Prostate gland (tissue), 2 donors: Measurements from ENCODE around the gene HERC4. TPM values are rescaled to one million over a fixed set of nuclear protein-coding genes. Genes with fewer than 3 reads are reported as not detected.

ENCODE experiments used
- DNase-seq: peaks from one replicate; pipeline ENCODE4 v3.0.0-alpha.2; 2019; ENCODE audit warnings: low spot score
- H3K27ac ChIP-seq, 2 donors: fragments of 200-600 bp; sonication (generic); 2 replicates each; pipeline ENCODE4 v1.5.1; 2017 to 2019
- H3K27me3 ChIP-seq: fragments of 200-600 bp; sonication (generic); replicated peaks from 2 replicates; pipeline ENCODE4 v1.5.1; 2019; ENCODE audit not compliant: insufficient read depth
- H3K36me3 ChIP-seq, 2 donors: fragments of 200-600 bp; sonication (generic); 1 replicate in 1 of 2; 2 replicates in 1 of 2; pipeline versions ENCODE4 v1.5.1 to v1.8.1; 2017 to 2019
- H3K4me1 ChIP-seq: fragments of 200-600 bp; sonication (generic); replicated peaks from 2 replicates; pipeline ENCODE4 v1.5.1; 2019
- H3K4me3 ChIP-seq, 2 donors: fragments of 200-600 bp; sonication (generic); 2 replicates each; pipeline ENCODE4 v1.5.1; 2017 to 2019
- H3K9me3 ChIP-seq: fragments of 200-600 bp; sonication (generic); 2 replicates; pipeline ENCODE4 v1.5.1; 2017
- POLR2A ChIP-seq: fragments of 450-650 bp; IDR thresholded peaks from one replicate; pipeline ENCODE4 v1.6.1; 2016; ENCODE audit warnings: antibody characterized with exemption, mild to moderate bottlenecking
- POLR2AphosphoS5 ChIP-seq: sonication (generic); formaldehyde crosslinking; IDR thresholded peaks from one replicate; pipeline ENCODE4 v1.6.1; 2017; ENCODE audit warnings: antibody characterized with exemption
- WGBS: methylation state at CpG from one replicate; pipeline ENCODE4 v1.1.5; 2018; 5-methylcytosine and 5-hydroxymethylcytosine counted together
- intact Hi-C: fragments of 100-400 bp; cut with DNase I; formaldehyde crosslinking; loops from one replicate; pipeline ENCODE4 v1.14.2; 2022
- total RNA-seq, 2 donors: library from RNA; depleted of rRNA; stranded (reverse); fragments of >200 nt; gene quantifications; one replicate each; pipeline ENCODE4 v1.1.0, GENCODE V29; 2016
- TF ChIP-seq, protein P1 (sequence below), 4 experiments: fragments of 200-600 bp in 2 of 4; fragments of 450-650 bp in 2 of 4; sonication (generic) in 2 of 4; IDR thresholded peaks; 1 replicate in 3 of 4; 2 replicates in 1 of 4; pipeline ENCODE4 v1.5.1; 2016 to 2019; ENCODE audit warnings: antibody characterized with exemption in 4 of 4, mild to moderate bottlenecking in 2 of 4, moderate library complexity in 2 of 4

HERC4 gene
- total RNA-seq, 2 donors from 2014 or later: 27.7 to 40.6 TPM

DNA sequence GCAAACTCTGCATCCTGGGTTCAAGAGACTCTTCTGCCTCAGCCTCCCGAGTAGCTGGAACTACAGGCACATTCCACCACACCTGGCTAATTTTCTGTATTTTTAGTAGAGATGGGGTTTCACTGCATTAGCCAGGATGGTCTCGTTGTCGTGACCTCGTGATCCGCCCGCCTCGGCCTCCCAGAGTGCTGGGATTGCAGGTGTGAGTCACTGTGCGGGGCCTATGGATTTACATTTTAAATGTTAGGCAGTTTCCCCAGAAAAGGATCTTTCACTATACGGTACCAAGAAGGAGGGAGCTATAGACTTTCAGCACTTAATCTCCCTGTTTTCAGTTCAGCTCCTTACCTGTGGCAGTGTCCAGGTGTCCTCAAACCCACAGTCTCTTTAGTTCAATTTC is 139.9 kb downstream of the HERC4 start:
- Histone ChIP-seq H3K4me1 (no peaks in the 10 kb centered on the region), H3K27ac (no peak overlapping the region), H3K27me3 (no peaks in the 10 kb centered on the region), H3K4me3 (no peak overlapping the region), H3K36me3 (no peaks in the 10 kb centered on the region), H3K9me3 (no peaks in the 10 kb centered on the region)
- TF ChIP-seq POLR2AphosphoS5: no peak
- TF ChIP-seq, protein P1, sequence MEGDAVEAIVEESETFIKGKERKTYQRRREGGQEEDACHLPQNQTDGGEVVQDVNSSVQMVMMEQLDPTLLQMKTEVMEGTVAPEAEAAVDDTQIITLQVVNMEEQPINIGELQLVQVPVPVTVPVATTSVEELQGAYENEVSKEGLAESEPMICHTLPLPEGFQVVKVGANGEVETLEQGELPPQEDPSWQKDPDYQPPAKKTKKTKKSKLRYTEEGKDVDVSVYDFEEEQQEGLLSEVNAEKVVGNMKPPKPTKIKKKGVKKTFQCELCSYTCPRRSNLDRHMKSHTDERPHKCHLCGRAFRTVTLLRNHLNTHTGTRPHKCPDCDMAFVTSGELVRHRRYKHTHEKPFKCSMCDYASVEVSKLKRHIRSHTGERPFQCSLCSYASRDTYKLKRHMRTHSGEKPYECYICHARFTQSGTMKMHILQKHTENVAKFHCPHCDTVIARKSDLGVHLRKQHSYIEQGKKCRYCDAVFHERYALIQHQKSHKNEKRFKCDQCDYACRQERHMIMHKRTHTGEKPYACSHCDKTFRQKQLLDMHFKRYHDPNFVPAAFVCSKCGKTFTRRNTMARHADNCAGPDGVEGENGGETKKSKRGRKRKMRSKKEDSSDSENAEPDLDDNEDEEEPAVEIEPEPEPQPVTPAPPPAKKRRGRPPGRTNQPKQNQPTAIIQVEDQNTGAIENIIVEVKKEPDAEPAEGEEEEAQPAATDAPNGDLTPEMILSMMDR (IDR thresholded peaks at IDR 0.05): no peak
- TF ChIP-seq POLR2A: no peak
- 99% methylated on average over 9 of the region's 9 CpGs for WGBS
- no peak for DNase-seq
- intact Hi-C loops: no loop called here

DNA sequence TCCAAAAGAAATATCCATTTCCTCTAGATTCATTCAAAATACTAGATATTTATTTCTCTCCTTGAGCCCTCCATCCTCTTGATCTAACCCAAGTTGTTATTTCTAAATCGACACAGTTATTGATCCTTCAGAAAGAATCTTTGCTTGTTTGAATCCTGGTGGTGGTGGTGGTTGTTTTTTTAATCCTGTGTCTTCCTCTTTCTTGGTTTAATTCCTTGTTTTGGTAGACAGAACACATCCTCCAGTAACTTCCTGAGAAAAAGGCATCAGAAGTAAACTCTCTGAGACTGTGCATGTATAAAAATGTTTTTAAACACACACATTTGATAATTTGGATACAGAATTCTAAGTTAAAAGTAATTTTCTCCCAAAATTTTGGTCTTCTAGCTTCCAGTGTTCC is 140.7 kb downstream of the HERC4 start:
- TF ChIP-seq, protein P1 (IDR thresholded peaks at IDR 0.05): no peak
- no peak for TF ChIP-seq POLR2A
- TF ChIP-seq POLR2AphosphoS5: no peak
- H3K36me3 ChIP-seq: no peaks in the 10 kb centered on the region
- H3K27me3 ChIP-seq: no peaks in the 10 kb centered on the region
- 83% methylated on average over 1 of the region's 1 CpG for WGBS
- no peaks in the 10 kb centered on the region for H3K9me3 ChIP-seq
- no peak overlapping the region for H3K27ac ChIP-seq
- no peak for DNase-seq
- H3K4me1 ChIP-seq: no peaks in the 10 kb centered on the region
- no peak overlapping the region for H3K4me3 ChIP-seq
- intact Hi-C loops: no loop called here

DNA sequence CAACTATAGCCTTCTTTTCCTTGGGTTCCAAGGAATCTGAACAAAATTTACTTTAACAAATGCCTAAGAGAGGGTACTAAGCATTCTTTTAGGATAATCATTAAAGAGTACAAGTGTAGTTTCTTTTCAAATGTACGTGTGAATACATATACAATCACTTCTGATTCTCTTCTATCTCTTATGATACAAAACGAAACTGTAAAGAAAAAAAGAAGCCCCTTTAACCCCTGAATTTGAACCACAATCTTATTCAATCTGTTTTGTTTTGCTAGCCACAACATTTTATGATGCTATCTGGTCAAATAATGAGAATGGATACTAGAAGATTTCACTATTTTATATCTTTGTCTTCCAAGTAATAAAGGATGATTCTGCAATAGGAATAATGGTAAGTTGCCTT is 141.9 kb downstream of the HERC4 start:
- H3K27ac ChIP-seq: no peak overlapping the region
- WGBS: 94% methylated on average over 2 of the region's 2 CpGs
- H3K27me3 ChIP-seq: no peaks in the 10 kb centered on the region
- intact Hi-C loops: no loop called here
- TF ChIP-seq, protein P1 (IDR thresholded peaks at IDR 0.05): no peak
- TF ChIP-seq POLR2AphosphoS5 (no peak), POLR2A (no peak)
- H3K4me1 ChIP-seq: no peaks in the 10 kb centered on the region
- H3K36me3 ChIP-seq: no peaks in the 10 kb centered on the region
- H3K4me3 ChIP-seq: no peak overlapping the region
- no peak for DNase-seq
- no peaks in the 10 kb centered on the region for H3K9me3 ChIP-seq

DNA sequence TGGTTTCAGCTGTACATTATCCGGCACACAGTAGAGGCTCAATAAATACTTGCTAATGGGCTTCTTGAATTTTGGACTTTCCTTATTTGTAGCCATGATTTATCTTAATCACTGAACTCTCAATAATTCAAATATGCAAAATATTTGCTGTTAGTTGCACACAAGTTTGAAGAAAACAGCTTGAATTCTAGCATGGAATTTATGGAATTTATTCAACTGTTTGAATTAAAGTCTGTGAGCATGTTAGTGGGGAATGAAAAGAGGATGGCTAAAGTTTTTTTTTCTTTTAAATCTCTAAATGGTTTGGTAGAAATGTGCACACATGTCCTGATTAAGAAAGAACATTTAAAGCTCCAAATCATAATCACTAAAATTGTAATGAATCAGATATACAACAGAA is 148.1 kb downstream of the HERC4 start:
- intact Hi-C loops: no loop called here
- TF ChIP-seq POLR2AphosphoS5 (no peak), POLR2A (no peak)
- TF ChIP-seq, protein P1 (IDR thresholded peaks at IDR 0.05): no peak

DNA sequence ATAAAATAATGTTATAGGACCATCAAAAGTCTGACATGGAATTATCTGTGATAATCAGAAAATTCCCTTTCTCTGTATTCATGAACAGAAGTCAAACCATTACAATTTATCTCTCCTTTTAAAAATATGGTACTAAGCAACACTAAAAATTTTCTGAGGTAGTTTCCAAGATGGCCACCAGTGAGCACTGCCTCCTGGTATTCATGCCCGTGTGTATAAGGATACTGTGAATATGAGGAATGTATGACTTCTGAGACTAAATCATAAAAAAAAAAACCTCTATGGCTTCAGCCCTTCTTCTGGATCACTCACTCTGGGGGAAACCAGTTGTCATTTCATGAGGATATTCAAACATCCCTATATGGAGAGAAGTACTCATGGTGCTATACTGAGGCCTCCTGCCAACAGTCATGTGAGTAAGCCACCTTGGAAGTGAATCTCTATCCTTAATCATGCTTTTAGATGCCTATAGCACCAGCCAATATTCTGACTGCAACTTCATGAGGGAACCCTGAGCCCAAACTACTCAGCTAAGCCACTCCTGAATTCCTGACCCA is 149.6 kb downstream of the HERC4 start:
- H3K27ac ChIP-seq: no peak overlapping the region
- H3K36me3 ChIP-seq: no peaks in the 10 kb centered on the region
- TF ChIP-seq POLR2A (no peak), POLR2AphosphoS5 (no peak)
- TF ChIP-seq, protein P1 (IDR thresholded peaks at IDR 0.05): no peak
- DNase-seq: no peak
- no peaks in the 10 kb centered on the region for H3K4me1 ChIP-seq
- 86% methylated on average over 1 of the region's 1 CpG for WGBS
- no peaks in the 10 kb centered on the region for H3K9me3 ChIP-seq
- intact Hi-C loops: no loop called here
- H3K27me3 ChIP-seq: no peaks in the 10 kb centered on the region
- no peak overlapping the region for H3K4me3 ChIP-seq

More for the DNA sequence above, 148.1 kb downstream of the HERC4 start:
- DNase-seq: no peak
- Histone ChIP-seq H3K27me3 (no peaks in the 10 kb centered on the region), H3K9me3 (no peaks in the 10 kb centered on the region), H3K27ac (no peak overlapping the region), H3K4me3 (no peak overlapping the region), H3K36me3 (no peaks in the 10 kb centered on the region), H3K4me1 (no peaks in the 10 kb centered on the region)
- 98% methylated on average over 1 of the region's 1 CpG for WGBS
